OCI-LY1 (cell line): Measurements from ENCODE around the gene PFDN6.

Experiments used
- H2AFZ ChIP-seq: fragments of 200-600 bp; sonication (generic), shearing (Covaris generic); 2 replicates; pipeline ENCODE4 v1.6.0; 2014; ENCODE audit warnings: antibody characterized with exemption, mild to moderate bottlenecking, low read length
- H3F3A ChIP-seq: fragments of 200-600 bp; sonication (generic), shearing (Covaris generic); 2 replicates; pipeline ENCODE4 v1.6.0; 2014; ENCODE audit warnings: mild to moderate bottlenecking, antibody characterized with exemption, low read length, moderate library complexity; ENCODE audit not compliant: insufficient read depth
- H3K27ac ChIP-seq: fragments of 200-600 bp; sonication (generic); 2 replicates; pipeline ENCODE4 v1.5.1; 2014; ENCODE audit warnings: low read length, mixed run types, mild to moderate bottlenecking, low read depth; ENCODE audit not compliant: poor library complexity, severe bottlenecking
- H3K27me3 ChIP-seq: fragments of 200-600 bp; sonication (generic); 2 replicates; pipeline ENCODE4 v1.6.0; 2014; ENCODE audit warnings: antibody characterized with exemption, mild to moderate bottlenecking, low read length, moderate library complexity; ENCODE audit not compliant: insufficient read depth
- H3K36me3 ChIP-seq: fragments of 200-600 bp; sonication (generic); 2 replicates; pipeline ENCODE4 v1.6.1; 2014; ENCODE audit warnings: mild to moderate bottlenecking, antibody characterized with exemption, low read length, moderate library complexity, mixed read lengths; ENCODE audit not compliant: insufficient read depth
- H3K4me1 ChIP-seq: fragments of 200-600 bp; sonication (generic); 2 replicates; pipeline ENCODE4 v1.5.1; 2014; ENCODE audit warnings: mild to moderate bottlenecking, low read length, moderate library complexity; ENCODE audit not compliant: insufficient read depth, severe bottlenecking
- H3K4me2 ChIP-seq: fragments of 200-600 bp; sonication (generic), shearing (Covaris generic); 2 replicates; pipeline ENCODE4 v1.6.1; 2014; ENCODE audit warnings: low read length
- H3K4me3 ChIP-seq: fragments of 200-600 bp; sonication (generic); 2 replicates; pipeline ENCODE4 v1.5.1; 2014; ENCODE audit warnings: low read length, low read depth, mild to moderate bottlenecking, mixed read lengths; ENCODE audit not compliant: poor library complexity, severe bottlenecking
- H3K79me2 ChIP-seq: fragments of 200-600 bp; shearing (Covaris generic); 2 replicates; pipeline ENCODE4 v1.6.1; 2016; ENCODE audit warnings: mixed run types, low read length, mixed read lengths; ENCODE audit not compliant: insufficient read depth
- H3K9ac ChIP-seq: fragments of 200-600 bp; sonication (generic), shearing (Covaris generic); 2 replicates; pipeline ENCODE4 v1.6.1; 2014; ENCODE audit warnings: mild to moderate bottlenecking, low read length, mixed read lengths
- H3K9me2 ChIP-seq: fragments of 200-600 bp; sonication (generic), shearing (Covaris generic); 2 replicates; pipeline ENCODE4 v1.6.1; 2014; ENCODE audit warnings: low read depth, mild to moderate bottlenecking, low read length, mixed read lengths
- H3K9me3 ChIP-seq: fragments of 200-600 bp; shearing (Covaris generic); 2 replicates; pipeline ENCODE4 v1.6.1; 2014; ENCODE audit warnings: low read length, mixed read lengths
- H4K20me1 ChIP-seq: fragments of 200-600 bp; sonication (generic), shearing (Covaris generic); 2 replicates; pipeline ENCODE4 v1.6.0; 2016; ENCODE audit warnings: mild to moderate bottlenecking, low read length; ENCODE audit not compliant: insufficient read depth
- CTCF ChIP-seq: fragments of 200-600 bp; sonication (generic), shearing (Covaris generic); IDR thresholded peaks from 2 replicates; pipeline ENCODE4 v1.5.1; 2017; ENCODE audit warnings: mild to moderate bottlenecking, antibody characterized with exemption, low read length, moderate library complexity, mixed read lengths
- EZH2 ChIP-seq: fragments of 200-600 bp; sonication (generic), shearing (Covaris generic); IDR thresholded peaks from 2 replicates; pipeline ENCODE4 v1.8.0; 2017; ENCODE audit warnings: borderline replicate concordance, mixed run types, mild to moderate bottlenecking, antibody characterized with exemption, low read length, moderate library complexity, mixed read lengths

PFDN6 gene

GRCh38 chr6:33312361-33313104 lies 23.1 kb downstream of the PFDN6 start:
- Histone ChIP-seq H2AFZ (no peak overlapping the region), H4K20me1 (no peaks in the 10 kb centered on the region), H3K4me3 (peak overlapping the region; percentile 85), H3K9me2 (no peaks in the 10 kb centered on the region), H3K79me2 (peaks cover 21% of the 10 kb centered on the region), H3F3A (no peaks in the 10 kb centered on the region), H3K4me1 (peaks cover 22% of the 10 kb centered on the region), H3K9me3 (no peaks in the 10 kb centered on the region), H3K36me3 (peaks cover 12% of the 10 kb centered on the region), H3K4me2 (peak overlapping the region; percentile 89), H3K27me3 (no peaks in the 10 kb centered on the region), H3K9ac (peak overlapping the region; percentile 83), H3K27ac (peak overlapping the region; percentile 94)
- TF ChIP-seq EZH2 (no peak), CTCF (peak; percentile 21; the same call in 1 of the 2 replicates)

DNA sequence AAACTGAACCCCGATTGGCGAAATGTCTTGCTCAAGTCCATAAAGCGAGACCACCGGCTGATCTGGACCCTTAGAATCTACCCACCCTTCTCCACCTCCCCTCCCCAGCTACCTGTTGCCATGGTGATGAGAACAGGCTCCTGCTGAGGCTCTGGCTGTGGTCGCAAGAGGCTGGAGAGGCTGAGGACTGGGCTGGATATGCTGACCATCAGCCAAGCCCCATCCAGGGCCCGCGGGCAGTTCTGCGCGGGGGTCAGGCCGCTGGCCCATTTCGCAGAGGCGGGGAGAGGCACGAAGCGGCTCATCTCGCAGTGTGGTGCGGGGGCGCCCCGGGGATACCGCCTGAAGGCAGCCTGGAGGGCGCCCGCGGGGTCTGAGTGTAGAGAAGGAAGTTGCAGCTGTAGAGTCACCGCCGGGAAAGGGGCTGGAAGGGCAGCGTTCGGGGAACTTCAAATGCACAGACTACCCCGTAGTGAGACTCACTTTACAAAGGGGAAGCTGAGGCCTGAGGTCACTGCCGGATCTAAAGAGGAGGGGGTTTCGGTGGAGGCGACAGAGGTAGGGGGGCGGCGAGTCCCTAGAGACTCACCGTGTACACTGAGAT lies 23.8 kb downstream of the PFDN6 start:
- Histone ChIP-seq H3K4me1 (peaks cover 24% of the 10 kb centered on the region), H3K9ac (peak overlapping the region; percentile 83), H4K20me1 (no peaks in the 10 kb centered on the region), H3K9me3 (no peaks in the 10 kb centered on the region), H3K4me2 (peak overlapping the region; percentile 89), H2AFZ (no peak overlapping the region), H3F3A (no peaks in the 10 kb centered on the region), H3K79me2 (peaks cover 16% of the 10 kb centered on the region), H3K9me2 (no peaks in the 10 kb centered on the region), H3K27ac (peak overlapping the region; percentile 94), H3K36me3 (peaks cover 8% of the 10 kb centered on the region), H3K4me3 (peak overlapping the region; percentile 85), H3K27me3 (no peaks in the 10 kb centered on the region)
- no peak for TF ChIP-seq EZH2
- TF ChIP-seq CTCF, result no peak

DNA sequence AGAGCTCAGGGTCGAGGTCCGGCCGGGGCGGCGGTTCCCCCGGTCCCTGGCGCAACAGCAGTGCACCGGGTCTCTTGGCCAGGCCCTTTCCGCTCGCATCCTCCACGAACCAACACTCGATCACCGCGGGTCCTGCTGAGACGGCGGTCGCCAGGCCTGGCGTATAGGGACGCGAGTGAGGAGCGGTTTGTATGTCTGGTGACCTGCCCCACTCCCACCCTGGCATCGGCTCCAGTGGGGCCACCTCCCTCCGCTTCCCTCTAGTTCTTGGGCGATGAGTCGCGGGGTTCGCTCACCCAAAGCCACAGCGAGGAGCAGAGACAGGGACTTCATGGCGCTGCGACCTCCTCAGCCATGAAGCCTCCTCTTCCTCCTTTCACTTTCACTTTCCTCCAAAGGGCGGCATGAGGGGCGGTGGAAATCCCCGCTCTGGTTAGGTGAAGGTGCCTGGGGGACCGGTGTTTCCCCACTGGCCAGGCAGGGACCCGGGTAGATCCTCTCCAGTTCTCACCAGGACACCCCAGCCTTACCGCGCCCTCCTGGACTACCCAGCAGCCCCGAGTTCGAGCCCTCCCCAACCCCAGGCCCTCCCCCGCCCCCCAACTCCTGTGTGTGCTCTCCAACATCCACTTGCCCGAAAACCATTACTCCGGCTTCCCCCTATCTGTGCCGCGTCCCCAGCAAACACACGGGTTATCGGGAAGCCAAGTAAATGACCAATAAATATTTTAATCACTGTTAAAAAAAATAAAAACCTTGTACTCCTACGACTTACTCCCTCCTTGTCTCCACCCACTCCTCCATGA lies 24.5 kb downstream of the PFDN6 start, which contains the start of gene TAPBP:
Gene TAPBP (minus strand): TSS at position 370 of the 806 bp plus-strand sequence. CDS start 37 bp downstream, at position 333.
- 0 out of 2 replicates have a peak, but pooled peaks cover 4% of the 10 kb centered on the region for H3F3A ChIP-seq
- peak within 1 kb of the TSS; percentile 89 for H3K4me2 ChIP-seq
- peak within 1 kb of the TSS; percentile 94 for H3K27ac ChIP-seq
- peaks cover 31% of the 10 kb centered on the region for H3K4me1 ChIP-seq
- H3K4me3 ChIP-seq, result peak within 1 kb of the TSS; percentile 85
- no peaks in the 10 kb centered on the region for H3K9me2 ChIP-seq
- no peaks in the 10 kb centered on the region for H3K9me3 ChIP-seq
- peaks cover 14% of the 10 kb centered on the region for H3K36me3 ChIP-seq
- H3K79me2 ChIP-seq, result peaks cover 16% of the 10 kb centered on the region
- TF ChIP-seq CTCF, result no peak
- TF ChIP-seq EZH2, result no peak
- H3K27me3 ChIP-seq, result no peaks in the 10 kb centered on the region
- peak within 1 kb of the TSS; percentile 83 for H3K9ac ChIP-seq
- H2AFZ ChIP-seq, result no peak within 1 kb of the TSS
- no peaks in the 10 kb centered on the region for H4K20me1 ChIP-seq
